ENCODE measurements around the gene DOCK10.
A peak's percentile ranks its signal among the peaks of the same experiment; 100 is the strongest.

Gene DOCK10

GRCh38 chr2:224882291-224883171 is 159.7 kb downstream of the DOCK10 start:
- peak; percentile 71 for DNase-seq (ENCODE audit: low spot score)

GRCh38 chr2:224881846-224882245 is 160.4 kb downstream of the DOCK10 start:
- DNase-seq (ENCODE audit: low spot score), result no peak

GRCh38 chr2:224876522-224876921 is 165.7 kb downstream of the DOCK10 start:
- no peak for DNase-seq (ENCODE audit: low spot score)

GRCh38 chr2:224875841-224876240 is 166.4 kb downstream of the DOCK10 start:
- DNase-seq (ENCODE audit: low spot score), result no peak

GRCh38 chr2:224875153-224875552 is 167.1 kb downstream of the DOCK10 start:
- no peak for DNase-seq (ENCODE audit: low spot score)

- no peak for DNase-seq (ENCODE audit: low spot score)
These were observed 170.5 kb downstream of the DOCK10 start for GRCh38 chr2:224871813-224872212.

- DNase-seq (ENCODE audit: low spot score), result peak; percentile 18
These were observed 171.9 kb downstream of the DOCK10 start for GRCh38 chr2:224870341-224870740.

- peak; percentile 79 for DNase-seq (ENCODE audit: low spot score)
These were observed 172.6 kb downstream of the DOCK10 start for GRCh38 chr2:224869601-224870233.

GRCh38 chr2:224865016-224865415 is 177.3 kb downstream of the DOCK10 start:
- DNase-seq (ENCODE audit: low spot score), result peak; percentile 49

GRCh38 chr2:224861266-224861665 is 181.0 kb downstream of the DOCK10 start:
- no peak for DNase-seq (ENCODE audit: low spot score)

- no peak for DNase-seq (ENCODE audit: low spot score)
These were observed 181.5 kb downstream of the DOCK10 start for GRCh38 chr2:224860786-224861185.

GRCh38 chr2:224851811-224852210 is 190.5 kb downstream of the DOCK10 start:
- no peak for DNase-seq (ENCODE audit: low spot score)

GRCh38 chr2:224850081-224850480 is 192.2 kb downstream of the DOCK10 start:
- no peak for DNase-seq (ENCODE audit: low spot score)

GRCh38 chr2:224849264-224849663 is 193.0 kb downstream of the DOCK10 start:
- DNase-seq (ENCODE audit: low spot score), result no peak

GRCh38 chr2:224847961-224848850 is 194.1 kb downstream of the DOCK10 start:
- peak; percentile 52 for DNase-seq (ENCODE audit: low spot score)

- DNase-seq (ENCODE audit: low spot score), result no peak
These were observed 194.9 kb downstream of the DOCK10 start for GRCh38 chr2:224847381-224847780.

- DNase-seq (ENCODE audit: low spot score), result no peak
These were observed 195.6 kb downstream of the DOCK10 start for GRCh38 chr2:224846686-224847085.

- DNase-seq (ENCODE audit: low spot score), result no peak
These were observed 196.1 kb downstream of the DOCK10 start for GRCh38 chr2:224846161-224846560.

- peak; percentile 37 for DNase-seq (ENCODE audit: low spot score)
These were observed 199.1 kb downstream of the DOCK10 start for GRCh38 chr2:224843141-224843540.

GRCh38 chr2:224841910-224842309 is 200.4 kb downstream of the DOCK10 start:
- no peak for DNase-seq (ENCODE audit: low spot score)

- peak; percentile 33 for DNase-seq (ENCODE audit: low spot score)
These were observed 203.9 kb downstream of the DOCK10 start for GRCh38 chr2:224838335-224838734.

GRCh38 chr2:224837558-224837957 is 204.7 kb downstream of the DOCK10 start:
- DNase-seq (ENCODE audit: low spot score), result peak; percentile 79
